ENCODE measurements around the gene COX7B2. TPM values are rescaled to one million over a fixed set of nuclear protein-coding genes. Genes with fewer than 3 reads are reported as not detected.

Gene COX7B2
- total RNA-seq, 1 experiment from 2014 or later = not detected

DNA sequence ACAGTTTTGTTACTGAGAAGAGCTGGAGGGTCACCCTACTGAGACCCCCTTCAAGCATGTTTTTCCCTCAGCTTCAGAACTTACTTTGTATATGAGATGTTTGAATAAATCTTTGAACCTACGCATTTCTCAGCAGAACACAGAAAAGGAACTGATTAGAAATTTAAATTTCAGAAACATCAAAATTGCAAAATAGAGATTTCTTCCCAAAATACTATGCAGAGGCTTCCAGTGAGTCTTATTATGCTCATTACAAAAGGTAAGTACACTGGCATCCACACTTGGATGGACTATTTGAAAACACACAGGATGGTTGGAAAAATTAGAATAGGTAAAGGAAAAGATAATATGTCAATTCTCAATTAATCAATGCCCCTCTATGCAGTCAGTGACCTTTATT lies 91.2 kb downstream of the COX7B2 start:
- TF ChIP-seq, protein P1, sequence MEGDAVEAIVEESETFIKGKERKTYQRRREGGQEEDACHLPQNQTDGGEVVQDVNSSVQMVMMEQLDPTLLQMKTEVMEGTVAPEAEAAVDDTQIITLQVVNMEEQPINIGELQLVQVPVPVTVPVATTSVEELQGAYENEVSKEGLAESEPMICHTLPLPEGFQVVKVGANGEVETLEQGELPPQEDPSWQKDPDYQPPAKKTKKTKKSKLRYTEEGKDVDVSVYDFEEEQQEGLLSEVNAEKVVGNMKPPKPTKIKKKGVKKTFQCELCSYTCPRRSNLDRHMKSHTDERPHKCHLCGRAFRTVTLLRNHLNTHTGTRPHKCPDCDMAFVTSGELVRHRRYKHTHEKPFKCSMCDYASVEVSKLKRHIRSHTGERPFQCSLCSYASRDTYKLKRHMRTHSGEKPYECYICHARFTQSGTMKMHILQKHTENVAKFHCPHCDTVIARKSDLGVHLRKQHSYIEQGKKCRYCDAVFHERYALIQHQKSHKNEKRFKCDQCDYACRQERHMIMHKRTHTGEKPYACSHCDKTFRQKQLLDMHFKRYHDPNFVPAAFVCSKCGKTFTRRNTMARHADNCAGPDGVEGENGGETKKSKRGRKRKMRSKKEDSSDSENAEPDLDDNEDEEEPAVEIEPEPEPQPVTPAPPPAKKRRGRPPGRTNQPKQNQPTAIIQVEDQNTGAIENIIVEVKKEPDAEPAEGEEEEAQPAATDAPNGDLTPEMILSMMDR (IDR thresholded peaks at IDR 0.05; ENCODE audit: unreplicated experiment) = no peak
- CTCF ChIA-PET = no interaction called here
- no peak for DNase-seq
- Mint-ChIP-seq H3K27ac (ENCODE audit: unreplicated experiment) (no peak overlapping the region), H3K9me3 (ENCODE audit: low read depth, unreplicated experiment) (no peaks in the 10 kb centered on the region), H3K36me3 (ENCODE audit: insufficient read depth, unreplicated experiment) (no peaks in the 10 kb centered on the region), H3K4me3 (ENCODE audit: low read depth, unreplicated experiment) (no peak overlapping the region), H3K4me1 (ENCODE audit: low read depth, unreplicated experiment) (no peaks in the 10 kb centered on the region), H3K27me3 (ENCODE audit: unreplicated experiment) (no peaks in the 10 kb centered on the region)
- no TSS peak for BruUV-seq (replicated peaks)
- intact Hi-C loops (cut with micrococcal nuclease; ENCODE audit: unreplicated experiment) = no loop called here

DNA sequence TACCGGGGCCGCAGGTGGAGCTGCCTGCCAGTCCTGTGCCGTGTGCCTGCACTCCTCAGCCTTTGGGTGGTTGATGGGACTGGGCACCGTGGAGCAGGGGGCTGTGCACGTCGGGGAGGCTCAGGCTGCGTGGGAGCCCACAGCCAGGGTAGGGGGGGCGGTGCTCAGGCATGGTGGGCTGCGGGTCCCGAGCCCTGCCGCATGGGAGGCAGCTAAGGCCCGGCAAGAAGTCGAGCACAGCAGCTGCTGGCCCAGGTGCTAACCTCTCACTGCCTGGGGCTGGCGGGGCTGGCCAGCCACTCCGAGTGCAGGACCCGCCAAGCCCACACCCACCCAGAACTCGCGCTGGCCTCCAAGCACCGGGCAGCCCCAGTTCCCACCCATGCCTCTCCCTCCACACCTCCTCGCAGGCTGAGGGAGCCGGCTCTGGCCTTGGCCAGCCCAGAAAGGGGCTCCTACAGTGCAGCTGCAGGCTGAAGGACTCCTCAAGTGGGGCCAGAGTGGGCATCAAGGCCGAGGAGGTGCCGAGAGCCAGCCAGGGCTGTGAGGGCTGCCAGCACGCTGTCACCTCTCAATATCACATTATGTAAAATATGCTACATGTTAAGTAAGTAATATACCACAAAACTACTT lies 104.1 kb downstream of the COX7B2 start:
- H3K36me3 Mint-ChIP-seq (ENCODE audit: insufficient read depth, unreplicated experiment) = no peaks in the 10 kb centered on the region
- BruUV-seq (replicated peaks) = no TSS peak
- no peak overlapping the region for H3K27ac Mint-ChIP-seq (ENCODE audit: unreplicated experiment)
- H3K9me3 Mint-ChIP-seq (ENCODE audit: low read depth, unreplicated experiment) = peaks cover 6% of the 10 kb centered on the region
- TF ChIP-seq, protein P1 (IDR thresholded peaks at IDR 0.05; ENCODE audit: unreplicated experiment) = no peak
- H3K4me1 Mint-ChIP-seq (ENCODE audit: low read depth, unreplicated experiment) = no peaks in the 10 kb centered on the region
- no peak for DNase-seq
- H3K4me3 Mint-ChIP-seq (ENCODE audit: low read depth, unreplicated experiment) = no peak overlapping the region
- intact Hi-C loops (cut with micrococcal nuclease; ENCODE audit: unreplicated experiment) = no loop called here
- CTCF ChIA-PET = no interaction called here
- no peaks in the 10 kb centered on the region for H3K27me3 Mint-ChIP-seq (ENCODE audit: unreplicated experiment)

DNA sequence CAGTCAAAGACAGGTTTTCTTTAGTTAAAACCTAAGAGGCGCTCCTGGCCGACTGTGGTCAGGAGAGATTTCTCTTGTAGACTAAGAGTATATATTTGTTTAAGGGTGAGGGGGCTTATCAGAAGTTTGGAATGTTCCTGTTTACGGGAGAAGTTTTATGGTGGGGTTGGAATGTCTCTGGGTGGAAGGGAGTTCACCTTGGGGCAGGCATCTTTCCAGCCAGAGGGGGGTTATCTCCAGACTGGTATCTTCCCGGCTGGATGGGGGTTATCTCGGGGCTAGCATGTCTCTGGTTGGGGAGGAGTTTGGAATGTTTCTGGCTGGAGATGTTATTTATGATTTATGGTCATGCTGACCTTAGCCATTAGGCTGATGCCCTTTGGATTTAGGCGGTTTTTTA lies 116.0 kb downstream of the COX7B2 start:
- no peak for DNase-seq
- no TSS peak for BruUV-seq (replicated peaks)
- Mint-ChIP-seq H3K27me3 (ENCODE audit: unreplicated experiment) (no peaks in the 10 kb centered on the region), H3K27ac (ENCODE audit: unreplicated experiment) (no peak overlapping the region), H3K4me1 (ENCODE audit: low read depth, unreplicated experiment) (no peaks in the 10 kb centered on the region), H3K4me3 (ENCODE audit: low read depth, unreplicated experiment) (no peak overlapping the region), H3K36me3 (ENCODE audit: insufficient read depth, unreplicated experiment) (no peaks in the 10 kb centered on the region), H3K9me3 (ENCODE audit: low read depth, unreplicated experiment) (peaks cover 4% of the 10 kb centered on the region)
- TF ChIP-seq, protein P1 (IDR thresholded peaks at IDR 0.05; ENCODE audit: unreplicated experiment) = no peak
- CTCF ChIA-PET = no interaction called here
- intact Hi-C loops (cut with micrococcal nuclease; ENCODE audit: unreplicated experiment) = no loop called here

DNA sequence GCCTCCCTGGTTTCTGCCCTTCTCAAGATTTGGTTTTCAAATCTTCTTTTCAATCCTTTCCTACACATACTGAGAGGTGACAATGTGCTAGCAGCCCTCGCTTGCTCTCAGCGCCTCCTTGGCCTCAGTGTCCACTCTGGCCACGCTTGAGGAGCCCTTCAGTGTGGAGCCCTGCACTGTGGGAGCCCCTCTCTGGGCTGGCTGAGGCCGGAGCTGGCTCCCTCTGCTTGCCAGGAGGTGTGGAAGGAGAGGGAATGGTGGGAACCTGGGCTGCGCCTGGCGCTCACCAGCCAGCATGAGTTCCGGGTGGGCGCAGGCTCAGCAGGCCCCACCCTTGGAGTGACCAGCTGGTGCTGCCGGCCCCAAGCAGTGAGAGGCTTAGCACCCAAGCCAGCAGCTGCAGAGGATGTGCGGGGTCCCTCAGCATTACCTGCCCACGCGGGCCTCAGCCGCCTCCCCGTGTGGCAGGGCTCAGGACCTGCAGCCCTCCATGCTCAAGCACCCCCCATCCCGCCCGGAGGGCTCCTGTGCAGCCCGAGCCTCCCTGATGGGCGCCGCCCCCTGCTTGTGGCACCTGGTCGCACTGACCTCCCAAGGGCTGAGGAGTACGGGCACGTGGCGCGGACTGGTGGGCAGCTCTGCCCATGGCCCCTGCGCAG lies 127.5 kb downstream of the COX7B2 start:
- H3K36me3 Mint-ChIP-seq (ENCODE audit: insufficient read depth, unreplicated experiment) = no peaks in the 10 kb centered on the region
- TF ChIP-seq, protein P1 (IDR thresholded peaks at IDR 0.05; ENCODE audit: unreplicated experiment) = no peak
- H3K9me3 Mint-ChIP-seq (ENCODE audit: low read depth, unreplicated experiment) = peaks cover 5% of the 10 kb centered on the region
- CTCF ChIA-PET = no interaction called here
- no peak for DNase-seq
- H3K27ac Mint-ChIP-seq (ENCODE audit: unreplicated experiment) = no peak overlapping the region
- intact Hi-C loops (cut with micrococcal nuclease; ENCODE audit: unreplicated experiment) = no loop called here
- no peak overlapping the region for H3K4me3 Mint-ChIP-seq (ENCODE audit: low read depth, unreplicated experiment)
- no peaks in the 10 kb centered on the region for H3K4me1 Mint-ChIP-seq (ENCODE audit: low read depth, unreplicated experiment)
- BruUV-seq (replicated peaks) = no TSS peak
- H3K27me3 Mint-ChIP-seq (ENCODE audit: unreplicated experiment) = no peaks in the 10 kb centered on the region
